ENCODE data around the gene SHLD1. TPM values are rescaled to one million over a fixed set of nuclear protein-coding genes. Genes with fewer than 3 reads are reported as not detected.

The SHLD1 gene, protein sequence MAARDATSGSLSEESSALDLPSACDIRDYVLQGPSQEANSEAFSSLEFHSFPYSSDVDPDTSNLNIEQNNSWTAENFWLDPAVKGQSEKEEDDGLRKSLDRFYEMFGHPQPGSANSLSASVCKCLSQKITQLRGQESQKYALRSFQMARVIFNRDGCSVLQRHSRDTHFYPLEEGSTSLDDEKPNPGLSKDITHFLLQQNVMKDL
- 10.0 and 12.8 TPM in 2 replicates for polyA plus RNA-seq

GRCh38 chr20:5749952-5750779 is at the start of gene SHLD1:
SHLD1 (plus strand) TSS chr20:5750401; CDS start chr20:5772866, 22,465 bp downstream.

Other genes with a start within 250 kb of the SHLD1 start
- 24.7 and 27.8 TPM in 2 replicates for gene GPCPD1, start 139.4 kb upstream of the SHLD1 start, polyA plus RNA-seq
- gene CHGB, start 161.1 kb downstream of the SHLD1 start, polyA plus RNA-seq = 92.7 and 98.9 TPM in 2 replicates
- 16.7 and 18.6 TPM in 2 replicates for gene TRMT6, start 200.1 kb downstream of the SHLD1 start, polyA plus RNA-seq
- 1.4 and 2.8 TPM in 2 replicates for gene MCM8, start 200.3 kb downstream of the SHLD1 start, polyA plus RNA-seq